ENCODE results near the gene DDX53.

Gene DDX53

GRCh38 chrX:23012162-23012561 is 12.4 kb downstream of the DDX53 start:
- Histone ChIP-seq H2AFZ (ENCODE audit: low read length) (no peak overlapping the region), H3K9me3 (replicated peaks; ENCODE audit: insufficient read depth, low read length) (no peaks in the 10 kb centered on the region), H3K27ac (ENCODE audit: low read length) (no peak overlapping the region)

GRCh38 chrX:23012636-23013035 is 12.9 kb downstream of the DDX53 start:
- H3K9me2 ChIP-seq (replicated peaks; ENCODE audit: insufficient read depth, low read length) = no peaks in the 10 kb centered on the region
- H3K9ac ChIP-seq (ENCODE audit: low read length) = no peak overlapping the region
- TF ChIP-seq, protein P1, sequence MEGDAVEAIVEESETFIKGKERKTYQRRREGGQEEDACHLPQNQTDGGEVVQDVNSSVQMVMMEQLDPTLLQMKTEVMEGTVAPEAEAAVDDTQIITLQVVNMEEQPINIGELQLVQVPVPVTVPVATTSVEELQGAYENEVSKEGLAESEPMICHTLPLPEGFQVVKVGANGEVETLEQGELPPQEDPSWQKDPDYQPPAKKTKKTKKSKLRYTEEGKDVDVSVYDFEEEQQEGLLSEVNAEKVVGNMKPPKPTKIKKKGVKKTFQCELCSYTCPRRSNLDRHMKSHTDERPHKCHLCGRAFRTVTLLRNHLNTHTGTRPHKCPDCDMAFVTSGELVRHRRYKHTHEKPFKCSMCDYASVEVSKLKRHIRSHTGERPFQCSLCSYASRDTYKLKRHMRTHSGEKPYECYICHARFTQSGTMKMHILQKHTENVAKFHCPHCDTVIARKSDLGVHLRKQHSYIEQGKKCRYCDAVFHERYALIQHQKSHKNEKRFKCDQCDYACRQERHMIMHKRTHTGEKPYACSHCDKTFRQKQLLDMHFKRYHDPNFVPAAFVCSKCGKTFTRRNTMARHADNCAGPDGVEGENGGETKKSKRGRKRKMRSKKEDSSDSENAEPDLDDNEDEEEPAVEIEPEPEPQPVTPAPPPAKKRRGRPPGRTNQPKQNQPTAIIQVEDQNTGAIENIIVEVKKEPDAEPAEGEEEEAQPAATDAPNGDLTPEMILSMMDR (IDR thresholded peaks at IDR 0.05; ENCODE audit: low read length) = no peak
- TF ChIP-seq EZH2 (optimal IDR thresholded peaks at IDR 0.05; ENCODE audit: low read depth, low read length) = no peak
- no peak for TF ChIP-seq EZH2phosphoT487 (IDR thresholded peaks at IDR 0.05; ENCODE audit: low read length)
- H3K4me1 ChIP-seq (ENCODE audit: low read length) = no peaks in the 10 kb centered on the region
- H3K27me3 ChIP-seq (replicated peaks; ENCODE audit: insufficient read depth, low read length) = no peaks in the 10 kb centered on the region
- H3K79me2 ChIP-seq (ENCODE audit: low read length) = no peaks in the 10 kb centered on the region
- no peak overlapping the region for H3K27ac ChIP-seq (ENCODE audit: low read length)
- H2AFZ ChIP-seq (ENCODE audit: low read length) = no peak overlapping the region
- no peaks in the 10 kb centered on the region for H3F3A ChIP-seq (ENCODE audit: insufficient read depth, low read length)
- no peaks in the 10 kb centered on the region for H4K20me1 ChIP-seq (ENCODE audit: insufficient read depth, low read length)
- H3K4me3 ChIP-seq (ENCODE audit: low read length) = no peak overlapping the region
- H3K9me3 ChIP-seq (replicated peaks; ENCODE audit: insufficient read depth, low read length) = no peaks in the 10 kb centered on the region
- DNase-seq = no peak
- no peaks in the 10 kb centered on the region for H3K36me3 ChIP-seq (replicated peaks; ENCODE audit: insufficient read depth, low read length)
- no peak overlapping the region for H3K4me2 ChIP-seq (ENCODE audit: low read depth, low read length)

More at GRCh38 chrX:23012162-23012561, 12.4 kb downstream of the DDX53 start:
- Histone ChIP-seq H3K4me2 (ENCODE audit: low read depth, low read length) (no peak overlapping the region), H3K36me3 (replicated peaks; ENCODE audit: insufficient read depth, low read length) (no peaks in the 10 kb centered on the region), H3K4me3 (ENCODE audit: low read length) (no peak overlapping the region), H3F3A (ENCODE audit: insufficient read depth, low read length) (no peaks in the 10 kb centered on the region), H3K27me3 (replicated peaks; ENCODE audit: insufficient read depth, low read length) (no peaks in the 10 kb centered on the region), H3K79me2 (ENCODE audit: low read length) (no peaks in the 10 kb centered on the region), H3K9me2 (replicated peaks; ENCODE audit: insufficient read depth, low read length) (no peaks in the 10 kb centered on the region), H4K20me1 (ENCODE audit: insufficient read depth, low read length) (no peaks in the 10 kb centered on the region), H3K4me1 (ENCODE audit: low read length) (no peaks in the 10 kb centered on the region), H3K9ac (ENCODE audit: low read length) (no peak overlapping the region)
- DNase-seq = no peak
- TF ChIP-seq EZH2phosphoT487 (IDR thresholded peaks at IDR 0.05; ENCODE audit: low read length) (no peak), EZH2 (optimal IDR thresholded peaks at IDR 0.05; ENCODE audit: low read depth, low read length) (no peak)
- TF ChIP-seq, protein P1 (IDR thresholded peaks at IDR 0.05; ENCODE audit: low read length) = no peak

GRCh38 chrX:23013366-23013765 is 13.6 kb downstream of the DDX53 start:
- no peaks in the 10 kb centered on the region for H3K9me2 ChIP-seq (replicated peaks; ENCODE audit: insufficient read depth, low read length)
- TF ChIP-seq EZH2phosphoT487 (IDR thresholded peaks at IDR 0.05; ENCODE audit: low read length) (no peak), EZH2 (optimal IDR thresholded peaks at IDR 0.05; ENCODE audit: low read depth, low read length) (no peak)
- TF ChIP-seq, protein P1 (IDR thresholded peaks at IDR 0.05; ENCODE audit: low read length) = no peak
- H3K27ac ChIP-seq (ENCODE audit: low read length) = no peak overlapping the region
- no peaks in the 10 kb centered on the region for H3K9me3 ChIP-seq (replicated peaks; ENCODE audit: insufficient read depth, low read length)
- H2AFZ ChIP-seq (ENCODE audit: low read length) = no peak overlapping the region
- H3K9ac ChIP-seq (ENCODE audit: low read length) = no peak overlapping the region
- H3K79me2 ChIP-seq (ENCODE audit: low read length) = no peaks in the 10 kb centered on the region
- no peak overlapping the region for H3K4me3 ChIP-seq (ENCODE audit: low read length)
- H3F3A ChIP-seq (ENCODE audit: insufficient read depth, low read length) = no peaks in the 10 kb centered on the region
- no peaks in the 10 kb centered on the region for H3K27me3 ChIP-seq (replicated peaks; ENCODE audit: insufficient read depth, low read length)
- H3K4me1 ChIP-seq (ENCODE audit: low read length) = no peaks in the 10 kb centered on the region
- no peak overlapping the region for H3K4me2 ChIP-seq (ENCODE audit: low read depth, low read length)
- no peaks in the 10 kb centered on the region for H3K36me3 ChIP-seq (replicated peaks; ENCODE audit: insufficient read depth, low read length)
- DNase-seq = no peak
- H4K20me1 ChIP-seq (ENCODE audit: insufficient read depth, low read length) = no peaks in the 10 kb centered on the region
